Stomach (tissue), 9 donors: ENCODE data around the gene C19orf25. TPM values are rescaled to one million over a fixed set of nuclear protein-coding genes. Genes with fewer than 3 reads are reported as not detected.
A peak's percentile ranks its signal among the peaks of the same experiment; 100 is the strongest.
"Not testable (repeated sequence)": the region's sequence is repeated elsewhere in the genome, so short reads cannot be mapped to it uniquely, and the experiment has no call there.

Experiments
- DNase-seq, 2 donors: peaks; one replicate each; pipeline versions ENCODE4 v3.0.0 to v3.0.0-alpha.2; 2013 to 2019
- H3K27ac ChIP-seq, 5 donors: fragments of 200-600 bp in 4 of 5; sonication (generic) in 4 of 5; one replicate each; pipeline ENCODE4 v1.5.1; 2013 to 2019; ENCODE audit warnings: mild to moderate bottlenecking in 1 of 5, moderate library complexity in 1 of 5
- H3K27me3 ChIP-seq, 3 donors: fragments of 200-600 bp; sonication (generic); one replicate each; pipeline ENCODE4 v1.5.1; 2017 to 2019; ENCODE audit warnings: mixed run types in 1 of 3
- H3K36me3 ChIP-seq, 4 donors: fragments of 200-600 bp; sonication (generic); 1 replicate in 3 of 4; 2 replicates in 1 of 4; pipeline ENCODE4 v1.5.1; 2016 to 2019
- H3K4me1 ChIP-seq, 4 donors: fragments of 200-600 bp; sonication (generic); one replicate each; pipeline ENCODE4 v1.5.1; 2016 to 2019
- H3K4me3 ChIP-seq, 4 donors: fragments of 200-600 bp; sonication (generic) in 3 of 4; one replicate each; pipeline ENCODE4 v1.5.1; 2016 to 2019; ENCODE audit warnings: mild to moderate bottlenecking in 1 of 4
- H3K9me3 ChIP-seq, 4 donors: fragments of 200-600 bp; sonication (generic); one replicate each; pipeline ENCODE4 v1.5.1; 2016 to 2019
- CTCF ChIP-seq, 7 experiments: fragments of 450-650 bp in 4 of 7; fragments of 200-600 bp in 3 of 7; sonication (generic) in 3 of 7; IDR thresholded peaks; one replicate each; pipeline ENCODE4 v1.5.1; 2016 to 2019; ENCODE audit warnings: antibody characterized with exemption in 7 of 7, control low read depth in 2 of 7, mild to moderate bottlenecking in 1 of 7
- EP300 ChIP-seq: sonication (generic); formaldehyde crosslinking; IDR thresholded peaks from one replicate; pipeline ENCODE4 v1.6.1; 2017; ENCODE audit warnings: antibody characterized with exemption
- POLR2A ChIP-seq, 4 donors: fragments of 450-650 bp; IDR thresholded peaks; one replicate each; pipeline ENCODE4 v1.6.1; 2016; ENCODE audit warnings: antibody characterized with exemption in 4 of 4, control low read depth in 2 of 4, mild to moderate bottlenecking in 1 of 4, moderate library complexity in 1 of 4
- POLR2AphosphoS5 ChIP-seq, 3 donors: sonication (generic); formaldehyde crosslinking; IDR thresholded peaks; one replicate each; pipeline ENCODE4 v1.6.1; 2016; ENCODE audit warnings: antibody characterized with exemption in 3 of 3
- WGBS, 5 donors: extraction: QIAGEN DNeasy Blood & Tissue Kit in 3 of 5; methylation state at CpG; one replicate each; pipeline versions ENCODE4 v1.1.5 to v1.1.7; 2013 to 2018; 5-methylcytosine and 5-hydroxymethylcytosine counted together
- intact Hi-C: fragments of 100-400 bp; cut with DNase I; formaldehyde crosslinking; loops from one replicate; pipeline ENCODE4 v1.15.1; 2023; ENCODE audit warnings: low total_unique reads
- polyA plus RNA-seq, 3 donors: library from polyadenylated mRNA; stranded (reverse); fragments of 200-250 nt; gene quantifications; one replicate each; pipeline ENCODE4 v1.2.3, GENCODE V29; 2013
- total RNA-seq, 5 donors: library from RNA; depleted of rRNA; stranded (reverse); fragments of >200 nt; gene quantifications; one replicate each; pipeline versions ENCODE4 v1.1.0 to v1.2.3, GENCODE V29; 2014 to 2016
- donor health status: healthy with polysubstance abuse.
- donor health status: Bipolar disorder and iron deficiency.
- donor health status: healthy.

The C19orf25 gene
- total and polyA plus RNA-seq, 8 donors = 5.4 to 84.3 (median 29.1) TPM

GRCh38 chr19:1441677-1442438 lies 37.2 kb downstream of the C19orf25 start:
- H3K4me1 ChIP-seq = peaks cover 39 to 67% (median 48%) of the 10 kb centered on the region in 4 donors
- no peak for DNase-seq
- H3K27me3 ChIP-seq = peaks cover 14 to 19% (median 16%) of the 10 kb centered on the region in 3 donors
- no peak overlapping the region for H3K27ac ChIP-seq
- H3K36me3 ChIP-seq = peaks cover 31 to 42% (median 39%) of the 10 kb centered on the region in 4 donors
- TF ChIP-seq EP300 (no peak), CTCF (IDR thresholded peaks at IDR 0.05) (no peak), POLR2A (IDR thresholded peaks at IDR 0.05) (no peak), POLR2AphosphoS5 (IDR thresholded peaks at IDR 0.05) (no peak)
- no peak overlapping the region for H3K4me3 ChIP-seq
- 85 to 89% (median 88%) methylated on average over 25 of the region's 25 CpGs for WGBS, 5 donors
- no peaks in the 10 kb centered on the region for H3K9me3 ChIP-seq
- intact Hi-C loops = no loop called here

GRCh38 chr19:1441022-1441426 lies 38.0 kb downstream of the C19orf25 start:
- intact Hi-C loops = no loop called here
- Histone ChIP-seq H3K9me3 (no peaks in the 10 kb centered on the region), H3K4me3 (no peak overlapping the region), H3K27ac (no peak overlapping the region), H3K36me3 (peaks cover 31 to 43% (median 39%) of the 10 kb centered on the region in 4 donors), H3K4me1 (peaks cover 31 to 59% (median 40%) of the 10 kb centered on the region in 4 donors), H3K27me3 (peaks cover 5 to 10% (median 8%) of the 10 kb centered on the region in 3 donors)
- TF ChIP-seq POLR2AphosphoS5 (IDR thresholded peaks at IDR 0.05) = no peak
- no peak for TF ChIP-seq POLR2A (IDR thresholded peaks at IDR 0.05)
- TF ChIP-seq EP300 = no peak
- TF ChIP-seq CTCF (IDR thresholded peaks at IDR 0.05) = no peak
- 74 to 93% (median 91%) methylated on average over 3 to 9 of the region's 9 CpGs for WGBS, 5 donors
- no peak for DNase-seq

- intact Hi-C loops = no loop called here
- Histone ChIP-seq H3K9me3 (no peaks in the 10 kb centered on the region), H3K4me1 (peaks cover 25 to 53% (median 34%) of the 10 kb centered on the region in 4 donors), H3K4me3 (peak overlapping the region in 2 of 4 donors; percentile 2 to 90), H3K36me3 (peaks cover 34 to 49% (median 45%) of the 10 kb centered on the region in 4 donors), H3K27me3 (peaks cover 0 to 4% (median 2%) of the 10 kb centered on the region in 3 donors), H3K27ac (no peak overlapping the region)
- WGBS, 5 donors = 76 to 88% (median 83%) methylated on average over 11 to 15 of the region's 15 CpGs
- no peak for TF ChIP-seq POLR2AphosphoS5 (IDR thresholded peaks at IDR 0.05)
- no peak for TF ChIP-seq EP300
- TF ChIP-seq POLR2A (IDR thresholded peaks at IDR 0.05) = no peak
- no peak for TF ChIP-seq CTCF (IDR thresholded peaks at IDR 0.05)
- no peak for DNase-seq
Measured at GRCh38 chr19:1440418-1440801, 38.6 kb downstream of the C19orf25 start.

GRCh38 chr19:1439525-1440417 lies 39.2 kb downstream of the C19orf25 start:
- WGBS, 5 donors = 70 to 74% (median 73%) methylated on average over 35 to 57 of the region's 57 CpGs
- intact Hi-C loops = not testable (repeated sequence)

More at GRCh38 chr19:1439525-1440417, 39.2 kb downstream of the C19orf25 start:
- not testable (repeated sequence) for DNase-seq, H3K27me3 ChIP-seq, H3K9me3 ChIP-seq
- Histone ChIP-seq H3K36me3 (peaks cover 38 to 56% (median 52%) of the 10 kb centered on the region in 4 donors), H3K4me3 (peak overlapping the region; percentile 84 to 95 (median 87)), H3K27ac (peak overlapping the region in 3 of 5 donors; percentile 86 to 92 (median 90)), H3K4me1 (peaks cover 19 to 46% (median 27%) of the 10 kb centered on the region in 4 donors)
